HG02943 (cell line): ENCODE measurements around the gene NEDD8.

Source experiments
- ATAC-seq: cut with Tn5 transposase; IDR thresholded peaks from one replicate; pipeline ENCODE4 v1.9.1; 2021; ENCODE audit warnings: mild to moderate bottlenecking, low read depth, moderate library complexity; ENCODE audit not compliant: unreplicated experiment

The NEDD8 gene

DNA sequence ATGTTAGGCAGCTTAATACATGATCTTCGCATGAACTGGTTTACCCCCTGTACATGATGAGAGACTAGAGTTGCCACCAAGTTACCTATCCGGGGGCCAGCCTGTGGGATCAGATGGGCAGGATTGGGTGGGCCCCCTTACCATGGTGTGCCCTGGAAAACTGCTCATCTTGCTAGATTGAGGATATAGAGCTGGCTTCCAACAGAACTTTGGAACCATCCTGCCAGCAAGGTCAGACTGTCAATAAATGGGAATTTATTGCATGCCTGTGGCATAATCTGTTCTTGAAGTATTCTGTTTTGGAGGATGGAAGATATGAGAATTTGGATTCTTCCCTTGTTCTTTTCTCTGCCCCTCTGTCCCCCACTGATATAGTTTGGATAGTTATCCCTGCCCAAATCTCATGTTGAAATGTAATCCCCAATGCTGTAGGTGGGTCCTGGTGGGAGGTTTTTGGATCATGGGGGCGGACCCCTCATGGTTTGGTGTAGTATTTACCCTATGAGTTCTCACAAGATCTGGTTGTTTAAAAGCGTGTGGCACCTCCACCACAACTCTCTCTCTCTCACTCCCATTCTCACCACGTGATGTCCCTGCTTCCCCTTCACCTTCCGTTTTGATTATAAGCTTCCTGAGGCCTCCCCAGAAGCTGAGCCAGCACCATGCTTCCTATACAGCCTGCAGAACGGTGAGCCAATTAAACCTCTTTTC is 33.2 kb downstream of the NEDD8 start:
- ATAC-seq = no peak

DNA sequence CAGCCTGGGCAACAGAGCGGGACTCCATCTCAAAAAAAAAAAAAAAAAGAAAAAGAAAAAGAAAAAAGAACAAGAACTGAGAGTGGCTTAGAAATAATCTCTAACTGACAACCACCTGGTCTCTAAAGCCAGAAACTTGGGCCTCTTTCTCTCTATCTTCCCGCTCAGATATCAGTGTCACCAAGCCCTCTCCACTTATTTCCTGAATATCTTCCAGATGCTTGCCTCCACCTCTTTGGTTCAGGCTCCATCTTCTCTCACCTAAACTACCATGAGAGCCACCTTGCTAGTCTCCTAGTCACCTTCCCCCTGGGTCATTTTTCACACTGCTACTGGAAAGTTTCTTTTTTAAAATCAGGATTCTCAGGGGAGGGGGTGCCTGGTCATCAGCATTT is 35.1 kb downstream of the NEDD8 start:
- no peak for ATAC-seq

DNA sequence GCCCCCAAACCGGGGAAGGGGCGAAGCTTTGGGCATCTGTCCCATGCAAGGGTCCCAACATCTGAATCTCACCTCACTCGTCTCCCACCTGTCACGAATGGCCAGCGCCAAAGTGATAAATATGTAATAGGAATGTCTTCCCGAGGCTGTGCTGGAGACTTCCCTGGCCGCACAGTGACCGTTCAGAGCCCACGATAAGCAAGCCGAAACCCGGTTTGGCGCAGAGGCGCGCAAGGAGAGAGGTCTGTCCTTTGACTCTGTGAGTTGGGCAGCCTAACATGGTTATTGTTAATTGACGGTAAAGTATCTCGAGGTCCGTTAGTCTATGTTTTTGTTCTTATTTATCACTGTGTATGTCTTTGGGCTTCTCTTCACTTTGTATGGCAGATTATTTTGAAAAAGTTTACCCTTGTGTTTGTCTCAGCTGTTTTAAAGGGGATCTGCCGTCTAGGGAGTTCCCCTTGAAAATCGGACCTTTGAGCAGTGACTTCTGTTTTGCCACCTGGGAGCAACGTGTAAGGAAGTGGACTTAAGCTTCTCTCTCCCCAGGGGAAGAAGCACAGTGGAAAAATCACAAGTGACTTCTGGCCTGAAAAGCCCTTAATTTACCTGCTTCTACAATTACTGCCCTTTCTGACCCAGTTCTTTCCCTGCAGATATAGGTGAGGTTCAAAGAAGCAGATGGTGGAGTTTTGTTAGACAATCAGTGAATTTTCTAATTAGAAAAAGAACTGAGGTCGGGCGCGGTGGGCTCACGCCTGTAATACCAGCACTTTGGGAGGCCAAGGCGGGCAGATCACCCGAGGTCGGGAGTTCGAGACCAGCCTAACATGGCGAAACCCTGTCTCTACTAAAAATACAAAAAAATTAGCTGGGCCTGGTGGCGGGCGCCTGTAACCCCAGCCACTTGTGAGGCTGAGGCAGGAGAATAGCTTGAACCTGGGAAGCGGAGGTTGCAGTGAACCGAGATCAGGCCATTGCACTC is 35.8 kb downstream of the NEDD8 start:
- peak; percentile 18 for ATAC-seq

DNA sequence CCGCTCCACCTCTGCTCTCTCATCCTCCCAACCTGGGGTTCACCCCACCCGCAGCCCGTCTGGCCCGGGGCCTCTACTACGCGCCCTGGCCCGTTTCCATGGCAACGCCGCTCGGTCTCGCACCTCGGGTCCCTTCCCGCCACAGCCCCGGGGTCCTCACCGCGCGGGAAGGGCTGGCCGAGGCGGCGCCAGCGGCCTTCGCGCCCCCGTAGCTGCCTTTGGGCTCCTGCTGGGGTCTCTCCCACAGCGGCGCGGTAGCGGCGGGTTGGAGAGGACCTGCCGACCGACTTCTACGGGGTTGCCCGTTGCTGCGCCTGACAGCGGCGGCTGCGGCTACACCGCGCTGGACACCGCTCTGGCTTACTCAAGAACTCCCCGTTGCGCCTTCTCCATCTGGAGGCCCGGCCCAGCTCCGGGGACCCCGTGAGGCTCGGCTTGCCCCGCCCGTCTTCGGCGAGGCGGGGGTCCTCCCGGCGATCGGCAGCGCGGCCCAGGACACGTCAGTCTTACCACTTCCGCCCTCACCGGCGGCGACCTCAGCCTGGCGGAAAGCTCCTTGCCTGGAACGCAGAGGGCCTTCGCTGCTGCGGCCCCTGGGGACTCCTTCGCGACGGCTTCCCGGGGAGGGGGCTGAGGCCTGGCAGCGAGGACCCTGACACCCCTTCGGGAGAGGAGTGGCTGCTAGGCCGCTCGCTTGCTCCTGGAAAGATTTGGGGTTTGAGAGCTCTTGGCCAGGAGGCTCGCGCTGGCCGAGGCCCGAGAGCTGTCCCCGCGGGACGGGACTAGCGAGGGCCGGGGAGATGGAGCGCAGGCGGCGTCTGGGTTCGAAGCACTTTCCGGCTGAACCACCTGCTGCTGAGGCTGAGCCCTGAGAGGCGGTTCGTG is 36.7 kb downstream of the NEDD8 start, which contains the start of gene TM9SF1:
TM9SF1 (minus strand) TSS at position 256 of the 885 bp plus-strand sequence. CDS start 422 bp downstream, outside the sequence.
- peak; percentile 82 for ATAC-seq

DNA sequence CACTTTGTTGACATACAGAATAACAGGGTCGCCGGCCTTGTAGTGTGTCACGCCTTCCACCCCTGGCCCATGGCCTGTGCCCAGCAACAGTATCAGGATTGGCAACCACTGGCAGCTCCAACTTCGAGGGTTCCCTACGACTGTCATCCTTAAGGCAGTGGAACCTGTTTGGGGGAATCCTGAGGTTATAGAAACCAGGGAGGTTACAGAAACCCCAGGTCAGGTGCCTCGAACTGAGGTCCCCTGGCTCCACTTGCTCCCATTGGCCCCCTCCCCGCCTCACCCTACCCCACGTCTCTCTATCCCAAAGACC is 37.3 kb downstream of the NEDD8 start:
- ATAC-seq = no peak

DNA sequence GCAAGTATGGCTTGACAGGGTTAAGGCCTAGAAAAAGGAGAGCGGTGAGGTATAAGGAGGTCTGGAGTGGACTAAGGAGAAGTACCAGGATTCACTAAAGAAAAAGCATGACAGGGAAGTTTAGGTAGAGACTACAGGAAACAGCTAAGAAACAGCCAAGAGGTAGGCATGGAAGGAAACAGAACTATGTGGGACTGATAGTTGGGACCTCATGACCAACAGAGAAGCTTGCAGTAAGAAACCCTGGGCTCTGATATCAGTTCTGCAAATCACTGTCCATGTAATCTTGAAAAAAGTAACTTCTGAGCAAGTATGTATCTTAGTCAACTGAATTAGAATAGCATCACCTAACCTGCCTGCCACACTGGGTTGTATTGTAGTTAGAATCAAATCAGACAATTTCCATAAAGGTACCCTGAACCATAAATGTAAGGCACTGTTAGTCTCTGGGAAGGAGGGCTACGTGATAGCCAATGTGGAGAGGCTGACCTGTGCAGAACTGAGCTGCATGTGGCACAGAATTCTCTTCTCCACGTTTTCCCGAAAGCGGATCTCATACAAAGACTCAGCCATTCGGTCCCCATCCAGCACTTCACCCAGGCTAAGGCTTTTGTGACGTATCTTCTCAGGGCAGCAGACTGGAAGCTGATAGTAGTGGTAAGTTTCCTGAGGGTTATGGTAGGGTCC is 37.8 kb downstream of the NEDD8 start:
- no peak for ATAC-seq

DNA sequence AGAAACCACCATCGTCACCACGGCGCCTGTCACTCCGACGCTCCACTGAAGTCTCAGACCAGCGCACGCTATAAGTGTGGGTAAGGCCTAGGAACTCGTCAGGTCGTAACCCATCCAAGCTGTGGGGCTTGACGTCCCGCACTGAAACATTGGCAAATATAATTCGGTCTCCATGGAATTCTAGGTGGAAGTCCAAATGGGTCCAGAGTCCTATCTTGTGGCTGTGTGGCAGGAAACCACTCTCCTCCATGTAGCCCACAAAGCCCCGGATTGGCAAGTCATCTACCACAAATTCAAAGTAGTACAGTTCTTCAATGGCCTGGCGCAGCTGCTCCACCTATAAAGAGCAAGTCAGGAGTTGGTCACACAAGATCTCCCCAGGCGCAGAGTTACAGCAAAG is 39.2 kb downstream of the NEDD8 start:
- ATAC-seq = no peak

DNA sequence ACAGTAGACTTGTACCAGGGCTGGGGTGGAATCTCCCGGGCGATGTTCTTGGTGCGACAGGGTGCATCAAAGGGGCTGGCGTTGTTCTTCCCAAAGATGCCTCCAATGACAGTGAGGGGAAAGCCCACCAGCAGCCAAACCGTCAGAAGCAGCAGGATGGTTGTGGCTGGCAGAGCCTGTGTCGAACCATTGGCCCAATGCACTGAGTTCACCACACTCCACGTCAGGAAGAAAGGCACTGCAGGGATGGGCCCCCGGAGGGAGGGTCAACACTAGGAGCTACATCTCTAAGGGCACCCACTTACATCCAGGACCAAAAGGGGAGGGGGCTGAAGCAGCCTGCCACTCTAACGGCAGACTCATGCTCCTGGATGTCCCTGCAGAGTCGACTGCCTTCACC is 41.8 kb downstream of the NEDD8 start:
- no peak for ATAC-seq

DNA sequence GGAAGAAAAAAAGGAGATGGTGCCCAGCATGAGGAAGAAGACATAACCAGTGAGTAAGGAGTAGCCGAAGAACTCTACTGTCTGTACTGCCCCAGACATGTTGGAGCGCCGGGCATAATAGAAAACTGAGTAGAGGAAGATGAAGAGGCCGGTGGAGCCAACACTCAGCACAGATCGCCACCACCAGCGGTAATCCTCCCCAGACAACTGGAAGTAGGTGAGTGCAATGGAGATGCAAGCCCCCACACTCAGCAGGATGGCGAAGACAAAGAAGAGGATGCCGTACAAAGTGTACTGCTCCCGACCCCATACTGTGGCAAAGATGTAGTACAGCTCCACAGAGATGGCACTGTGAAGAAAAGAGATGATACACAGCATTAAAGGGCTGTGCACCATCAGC is 42.7 kb downstream of the NEDD8 start:
- no peak for ATAC-seq

DNA sequence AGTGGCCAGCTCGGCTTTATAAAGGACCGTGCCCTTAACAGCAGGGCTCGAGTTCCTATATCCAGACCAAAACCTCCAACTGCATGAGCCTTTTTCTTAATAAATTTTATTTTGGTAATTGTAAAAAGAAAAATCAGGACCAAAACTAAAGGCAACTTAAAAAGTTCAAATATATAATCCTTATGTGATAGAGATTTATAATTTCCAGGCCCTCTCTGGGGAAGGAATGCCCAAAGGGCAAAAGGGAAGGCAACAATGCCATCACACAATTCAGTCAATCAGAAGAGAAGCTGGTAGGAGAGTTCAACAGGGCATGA is 43.1 kb downstream of the NEDD8 start:
- ATAC-seq = no peak

DNA sequence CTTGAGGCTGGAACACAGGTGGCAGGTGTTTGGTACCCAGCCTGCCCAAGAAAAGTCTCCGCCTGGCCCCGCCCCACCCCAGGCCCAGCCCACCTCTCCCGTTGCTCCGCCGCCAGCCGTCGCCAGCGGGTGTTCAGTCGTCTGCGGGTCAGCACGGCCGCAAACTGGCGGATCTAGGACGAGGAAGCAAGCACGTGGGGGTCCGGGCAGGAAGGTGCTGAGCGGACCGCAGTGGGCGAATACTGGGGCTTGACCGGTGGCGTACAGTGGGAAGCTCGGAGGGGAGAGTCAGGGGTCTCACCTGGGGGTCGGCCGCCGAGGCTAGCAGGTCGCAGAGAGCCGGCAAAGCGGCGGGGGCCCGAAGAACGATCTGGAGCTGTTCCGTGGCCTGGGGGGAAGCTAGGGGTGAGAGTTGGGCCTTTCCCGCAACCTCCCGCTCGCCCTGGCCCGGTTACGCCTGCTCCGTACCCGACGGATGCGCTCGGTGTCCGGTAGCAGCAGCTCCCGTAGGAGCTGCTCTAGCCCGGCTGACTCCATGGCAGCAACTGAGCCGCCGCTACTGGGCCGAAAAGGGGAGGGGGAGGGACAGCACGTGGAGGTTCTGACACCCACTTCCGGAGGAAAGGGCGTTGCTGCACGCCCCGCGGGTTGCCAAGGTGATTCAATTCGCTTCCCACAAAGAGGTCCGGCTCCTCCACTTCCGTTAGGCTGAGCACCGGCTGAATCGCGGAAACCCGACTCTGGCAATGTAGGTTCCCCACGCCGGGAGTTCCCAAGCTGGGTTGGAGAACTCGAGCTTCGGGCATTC is 43.7 kb downstream of the NEDD8 start, which contains the start of gene IPO4:
IPO4 (minus strand) TSS at position 566 of the 808 bp plus-strand sequence; CDS start at position 537, 29 bp downstream.
- peak; percentile 82 for ATAC-seq

DNA sequence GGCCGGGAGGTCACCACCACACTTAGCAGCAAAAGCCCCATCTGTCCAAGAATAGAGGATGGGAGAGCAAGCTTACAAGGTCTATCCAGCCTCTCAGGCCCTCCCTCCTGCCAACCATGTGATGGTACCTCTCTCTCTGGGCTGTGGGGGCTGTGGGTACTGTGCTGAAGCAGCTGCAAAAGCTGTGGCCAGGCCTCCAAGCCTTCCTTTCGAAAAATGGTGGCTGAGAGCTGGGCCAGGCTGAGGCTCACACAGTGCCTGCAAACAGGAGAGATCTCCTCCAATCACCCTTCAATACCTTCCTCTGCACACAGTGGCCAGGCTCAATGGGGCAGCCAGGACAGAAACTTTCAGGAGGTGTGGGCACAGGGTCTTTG is 44.6 kb downstream of the NEDD8 start:
- no peak for ATAC-seq

DNA sequence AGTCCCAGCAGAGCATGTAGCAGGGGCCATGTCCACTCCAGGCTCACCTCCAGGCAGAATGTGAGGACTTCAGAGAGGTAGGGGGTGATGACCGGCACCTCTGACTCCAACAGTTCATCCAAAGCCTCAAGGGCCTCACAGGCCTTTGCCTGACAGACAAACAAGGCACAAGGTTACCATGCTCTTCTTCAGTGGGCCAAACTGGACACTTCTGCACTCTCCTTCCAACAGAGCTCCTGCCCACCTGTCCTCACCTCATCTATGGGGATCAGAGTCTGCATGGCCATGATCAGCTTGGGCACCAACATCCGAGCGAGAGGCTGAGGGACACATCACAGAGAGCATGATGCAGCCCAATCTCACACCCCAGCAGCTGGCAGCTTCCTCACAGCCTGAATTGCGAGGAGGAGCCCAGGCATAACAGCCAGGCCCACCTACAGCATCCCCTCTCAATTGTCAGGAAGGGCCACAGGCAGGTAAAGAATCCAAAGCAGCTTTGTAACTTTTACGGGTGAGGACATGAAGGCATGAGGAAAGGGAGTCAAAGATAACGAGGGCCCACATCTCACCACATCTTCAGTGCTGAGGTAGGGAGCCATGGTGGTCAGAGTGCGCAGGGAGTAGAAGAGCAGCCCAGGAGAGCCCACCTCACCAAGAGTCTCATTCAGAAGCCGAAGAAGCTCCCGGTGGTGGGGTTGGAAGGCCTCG is 45.2 kb downstream of the NEDD8 start:
- no peak for ATAC-seq

DNA sequence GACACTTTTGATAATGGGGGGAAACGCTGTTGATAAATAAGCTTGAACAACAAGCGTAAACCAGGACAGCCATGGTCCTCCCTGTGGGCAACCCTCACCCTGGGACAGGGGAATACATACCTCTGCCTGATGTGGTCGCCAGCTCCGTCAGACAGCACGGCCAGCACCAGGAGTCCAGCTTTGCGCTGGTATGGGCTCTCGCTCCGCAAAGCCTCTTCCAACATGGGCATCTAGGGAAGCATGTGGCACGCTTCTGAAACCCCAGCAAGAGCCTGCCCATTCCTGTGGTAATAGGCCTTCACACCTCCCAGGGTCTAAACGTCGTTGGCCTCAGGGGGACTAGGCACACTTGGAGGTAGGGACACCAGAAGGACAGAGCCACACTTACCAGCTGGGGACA is 46.4 kb downstream of the NEDD8 start:
- ATAC-seq = no peak

DNA sequence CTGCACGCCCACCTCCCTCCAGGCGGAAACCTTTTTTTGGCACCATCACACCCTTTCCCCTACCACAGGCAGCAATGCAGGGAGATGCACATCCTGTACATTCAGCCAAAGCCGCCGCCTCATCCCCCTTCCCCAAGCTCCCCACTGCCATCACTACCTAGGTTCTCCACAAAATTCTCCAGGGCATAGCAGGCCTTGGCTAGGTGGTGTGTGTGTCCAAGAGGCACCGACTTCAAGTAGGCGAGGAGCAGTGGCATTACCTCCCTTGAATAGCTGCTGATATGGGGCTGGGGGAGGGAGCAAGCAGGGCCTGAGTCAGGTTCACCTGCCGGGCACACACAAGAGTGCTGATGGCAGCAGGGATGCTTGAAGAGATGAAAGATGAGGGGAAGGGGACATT is 47.1 kb downstream of the NEDD8 start:
- ATAC-seq = no peak

DNA sequence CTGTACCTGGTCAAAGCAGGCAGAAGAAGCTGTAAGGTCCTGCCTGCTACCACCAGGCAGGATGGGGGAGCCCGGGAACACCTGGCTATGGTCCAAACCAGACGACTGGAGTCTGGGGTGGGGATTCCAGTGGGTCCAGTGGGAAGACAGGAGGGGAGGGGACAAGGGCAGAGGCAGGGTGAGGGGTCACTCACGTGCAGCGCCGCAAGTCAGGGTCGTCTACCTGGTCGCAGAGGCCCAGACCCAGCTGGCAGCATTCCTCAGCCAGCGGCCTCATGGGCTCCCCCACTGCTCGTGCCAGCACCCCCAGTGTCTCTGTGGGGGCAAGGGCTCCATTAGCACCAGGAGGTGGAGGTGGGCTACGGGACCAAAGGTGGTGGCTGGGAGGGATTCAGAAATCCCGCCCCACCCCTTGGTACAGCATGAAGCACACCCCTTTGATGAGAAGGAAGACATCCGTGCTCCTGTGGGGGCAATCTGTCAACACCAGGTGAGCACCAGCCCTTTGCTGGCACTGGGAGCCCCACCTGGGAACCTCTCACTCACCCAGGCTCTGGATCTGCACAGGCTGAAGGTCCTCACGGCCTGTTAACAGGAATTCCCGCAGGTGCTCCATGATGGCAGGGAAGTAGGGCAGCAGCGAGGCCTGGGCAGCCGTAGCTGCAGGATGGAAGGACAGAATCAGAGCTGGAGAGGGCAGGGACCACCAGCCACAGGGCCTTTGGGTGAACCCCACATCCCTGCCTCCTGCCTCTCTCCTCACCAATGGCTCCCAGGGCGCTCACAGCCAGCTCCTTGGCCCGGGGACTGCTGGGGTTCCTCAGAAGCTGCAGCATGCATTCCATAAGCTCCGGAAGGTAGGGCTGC is 47.8 kb downstream of the NEDD8 start:
- ATAC-seq = no peak

DNA sequence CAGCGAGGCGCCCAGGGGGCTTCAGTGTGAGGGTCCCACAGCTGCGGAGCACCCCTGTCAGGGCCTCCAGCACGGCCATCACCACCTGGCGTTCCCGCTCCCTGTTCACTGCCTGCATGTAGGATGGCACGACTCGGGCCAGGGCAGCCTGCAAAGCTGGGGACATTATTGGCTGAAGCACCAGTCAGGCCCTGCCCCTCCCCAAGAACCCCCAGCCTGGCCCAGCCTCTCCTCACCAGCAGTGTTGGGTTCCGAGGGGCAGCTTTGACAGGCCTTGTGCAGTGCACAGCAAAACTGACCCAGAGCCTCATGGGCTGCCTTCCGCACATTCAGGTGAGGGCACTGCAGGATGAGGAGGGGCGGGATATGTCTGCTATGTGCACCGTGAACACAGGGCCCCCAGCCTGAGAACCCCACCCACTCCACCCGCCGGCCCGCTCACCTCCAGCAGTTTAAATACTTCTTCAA is 49.1 kb downstream of the NEDD8 start:
- no peak for ATAC-seq
